HepG2 (cell line): ENCODE measurements around the gene TRIM27.

Source experiments
- ETV6 ChIP-seq: sonication (generic); formaldehyde crosslinking; conservative IDR thresholded peaks from 2 replicates; pipeline ENCODE4 v1.4.0; 2020; ENCODE audit warnings: missing genetic modification reagents
- EZH2 ChIP-seq: conservative IDR thresholded peaks from 2 replicates; pipeline ENCODE4 v1.6.1; 2012; ENCODE audit warnings: mild to moderate bottlenecking, low read depth, low read length, moderate library complexity
- GABPA ChIP-seq, 2 experiments: IDR thresholded peaks; 2 replicates each; pipeline ENCODE4 v1.6.1; 2011 to 2016; ENCODE audit warnings: low read depth in 2 of 2, low read length in 1 of 2, missing biosample characterization in 1 of 2, missing genetic modification characterization in 1 of 2
- POLR2A ChIP-seq, 2 experiments: IDR thresholded peaks; 2 replicates each; pipeline ENCODE4 v1.6.1; 2011; ENCODE audit warnings: low read depth in 2 of 2, low read length in 2 of 2, mild to moderate bottlenecking in 1 of 2, moderate library complexity in 1 of 2; ENCODE audit not compliant: insufficient read depth in 1 of 2
- RFXAP ChIP-seq: sonication (generic); formaldehyde crosslinking; IDR thresholded peaks from 2 replicates; pipeline ENCODE4 v1.4.0; 2020; ENCODE audit warnings: missing genetic modification reagents, borderline replicate concordance
- SALL2 ChIP-seq: sonication (generic); formaldehyde crosslinking; IDR thresholded peaks from 2 replicates; pipeline ENCODE4 v1.8.1; 2023; ENCODE audit warnings: mild to moderate bottlenecking, missing genetic modification reagents, inconsistent platforms
- SP1 ChIP-seq, 2 experiments: fragments of 450-650 bp in 1 of 2; sonication (generic) in 1 of 2; formaldehyde crosslinking in 1 of 2; IDR thresholded peaks; 2 replicates each; pipeline versions ENCODE4 v1.4.0 to v1.6.1; 2016 to 2020; ENCODE audit warnings: missing genetic modification reagents in 1 of 2
- TOE1 ChIP-seq: sonication (generic); formaldehyde crosslinking; IDR thresholded peaks from 2 replicates; pipeline ENCODE4 v1.4.0; 2020; ENCODE audit warnings: mild to moderate bottlenecking, missing genetic modification reagents
- TP53 ChIP-seq: sonication (generic); formaldehyde crosslinking; conservative IDR thresholded peaks from 2 replicates; pipeline ENCODE4 v1.4.0; 2020; ENCODE audit warnings: missing genetic modification reagents
- ZNF335 ChIP-seq: sonication (generic); formaldehyde crosslinking; IDR thresholded peaks from 2 replicates; pipeline ENCODE4 v1.4.0; 2020; ENCODE audit warnings: missing genetic modification reagents
- TF ChIP-seq, protein P1 (sequence below): IDR thresholded peaks from 2 replicates; pipeline ENCODE4 v1.6.1; 2016; ENCODE audit warnings: missing genetic modification reagents, missing compliant biosample characterization

DNA sequence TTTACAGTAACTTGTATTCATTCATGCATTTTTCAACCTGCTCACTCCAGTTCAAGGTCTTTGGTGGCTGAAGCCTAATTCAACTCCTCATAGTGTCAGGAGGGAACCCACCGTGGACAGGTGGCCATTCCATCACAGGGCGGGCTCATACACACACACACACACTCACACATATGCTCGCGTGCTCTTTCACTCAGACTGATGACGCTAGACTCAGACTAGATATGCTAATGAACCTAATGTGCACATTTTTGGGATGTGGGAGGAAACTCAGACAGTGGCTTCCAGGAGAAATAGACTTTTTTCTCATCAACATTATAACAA lies 56.7 kb downstream of the TRIM27 start:
- TF ChIP-seq EZH2 (no peak), GABPA (IDR thresholded peaks at IDR 0.05; ENCODE audit: low read depth, low read length) (no peak), GABPA (CRISPR knock-in tag; IDR thresholded peaks at IDR 0.05; ENCODE audit: low read depth) (no peak), SALL2 (CRISPR knock-in tag) (no peak), ETV6 (no peak), ZNF335 (CRISPR knock-in tag) (no peak), RFXAP (CRISPR knock-in tag) (no peak), POLR2A (IDR thresholded peaks at IDR 0.05; ENCODE audit: insufficient read depth in 1 of 2, low read depth in 2 of 2, low read length in 2 of 2) (no peak), TOE1 (CRISPR knock-in tag) (no peak), SP1 (IDR thresholded peaks at IDR 0.05) (no peak), SP1 (CRISPR knock-in tag; IDR thresholded peaks at IDR 0.05) (no peak), TP53 (CRISPR knock-in tag) (no peak)
- TF ChIP-seq, protein P1, sequence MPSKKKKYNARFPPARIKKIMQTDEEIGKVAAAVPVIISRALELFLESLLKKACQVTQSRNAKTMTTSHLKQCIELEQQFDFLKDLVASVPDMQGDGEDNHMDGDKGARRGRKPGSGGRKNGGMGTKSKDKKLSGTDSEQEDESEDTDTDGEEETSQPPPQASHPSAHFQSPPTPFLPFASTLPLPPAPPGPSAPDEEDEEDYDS (CRISPR knock-in tag): no peak
